Hypothalamus (tissue), 51 donors: ENCODE measurements around the gene KIAA2012.

Source experiments
- DNase-seq, 51 donors: peaks; one replicate each; lab custom pipeline; 2025; lab: John Stamatoyannopoulos, UW

The KIAA2012 gene

GRCh38 chr2:202072737-202073401, at the start of gene KIAA2012:
Gene KIAA2012 (plus strand): TSS chr2:202073255. CDS start chr2:202073628, 373 bp downstream.
- DNase-seq, result peak in 13 of 51 donors; percentile 4 to 46 (median 19)

DNA sequence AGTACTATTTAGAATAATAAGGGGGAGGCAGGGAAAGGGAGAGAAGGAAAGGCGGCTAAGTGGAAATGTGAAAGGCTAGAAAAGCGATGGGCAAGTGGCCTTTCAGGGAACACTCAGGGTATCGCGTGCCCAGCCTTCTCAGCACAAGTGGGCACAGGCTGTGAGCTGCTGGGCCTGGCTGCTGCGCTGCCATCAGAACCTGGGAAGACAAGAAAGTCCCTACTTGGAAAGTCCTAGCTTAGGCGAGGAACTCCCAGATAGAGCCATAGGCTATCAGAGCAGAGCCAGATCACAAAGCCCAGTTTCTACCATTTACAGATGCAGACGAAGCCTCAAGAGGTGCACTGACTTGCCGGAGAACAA, 49.2 kb upstream of the KIAA2012 start:
- DNase-seq, result no peak

GRCh38 chr2:202024871-202025270, 48.2 kb upstream of the KIAA2012 start:
- no peak for DNase-seq

GRCh38 chr2:202025816-202026215, 47.2 kb upstream of the KIAA2012 start:
- no peak for DNase-seq

GRCh38 chr2:202026507-202026906, 46.5 kb upstream of the KIAA2012 start:
- no peak for DNase-seq

- DNase-seq, result no peak
These were observed 42.4 kb upstream of the KIAA2012 start for GRCh38 chr2:202030691-202031090.

- DNase-seq, result no peak
These were observed 41.7 kb upstream of the KIAA2012 start for GRCh38 chr2:202031246-202031951.

GRCh38 chr2:202032846-202033316, 40.2 kb upstream of the KIAA2012 start:
- DNase-seq, result peak in 22 of 51 donors; percentile 21 to 73 (median 42)

GRCh38 chr2:202033317-202034248, 39.5 kb upstream of the KIAA2012 start, which contains the start of gene FZD7:
Gene FZD7 (plus strand): TSS chr2:202033855. CDS start chr2:202034648, 793 bp downstream.
- DNase-seq, result peak in 50 of 51 donors; percentile 31 to 89 (median 72)

- peak in 2 of 51 donors; percentile 13 to 16 for DNase-seq
These were observed 38.6 kb upstream of the KIAA2012 start for GRCh38 chr2:202034249-202035088.

DNA sequence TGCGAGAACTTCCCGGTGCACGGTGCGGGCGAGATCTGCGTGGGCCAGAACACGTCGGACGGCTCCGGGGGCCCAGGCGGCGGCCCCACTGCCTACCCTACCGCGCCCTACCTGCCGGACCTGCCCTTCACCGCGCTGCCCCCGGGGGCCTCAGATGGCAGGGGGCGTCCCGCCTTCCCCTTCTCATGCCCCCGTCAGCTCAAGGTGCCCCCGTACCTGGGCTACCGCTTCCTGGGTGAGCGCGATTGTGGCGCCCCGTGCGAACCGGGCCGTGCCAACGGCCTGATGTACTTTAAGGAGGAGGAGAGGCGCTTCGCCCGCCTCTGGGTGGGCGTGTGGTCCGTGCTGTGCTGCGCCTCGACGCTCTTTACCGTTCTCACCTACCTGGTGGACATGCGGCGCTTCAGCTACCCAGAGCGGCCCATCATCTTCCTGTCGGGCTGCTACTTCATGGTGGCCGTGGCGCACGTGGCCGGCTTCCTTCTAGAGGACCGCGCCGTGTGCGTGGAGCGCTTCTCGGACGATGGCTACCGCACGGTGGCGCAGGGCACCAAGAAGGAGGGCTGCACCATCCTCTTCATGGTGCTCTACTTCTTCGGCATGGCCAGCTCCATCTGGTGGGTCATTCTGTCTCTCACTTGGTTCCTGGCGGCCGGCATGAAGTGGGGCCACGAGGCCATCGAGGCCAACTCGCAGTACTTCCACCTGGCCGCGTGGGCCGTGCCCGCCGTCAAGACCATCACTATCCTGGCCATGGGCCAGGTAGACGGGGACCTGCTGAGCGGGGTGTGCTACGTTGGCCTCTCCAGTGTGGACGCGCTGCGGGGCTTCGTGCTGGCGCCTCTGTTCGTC, 37.7 kb upstream of the KIAA2012 start:
- DNase-seq, result peak in 19 of 51 donors; percentile 3 to 41 (median 17)

DNA sequence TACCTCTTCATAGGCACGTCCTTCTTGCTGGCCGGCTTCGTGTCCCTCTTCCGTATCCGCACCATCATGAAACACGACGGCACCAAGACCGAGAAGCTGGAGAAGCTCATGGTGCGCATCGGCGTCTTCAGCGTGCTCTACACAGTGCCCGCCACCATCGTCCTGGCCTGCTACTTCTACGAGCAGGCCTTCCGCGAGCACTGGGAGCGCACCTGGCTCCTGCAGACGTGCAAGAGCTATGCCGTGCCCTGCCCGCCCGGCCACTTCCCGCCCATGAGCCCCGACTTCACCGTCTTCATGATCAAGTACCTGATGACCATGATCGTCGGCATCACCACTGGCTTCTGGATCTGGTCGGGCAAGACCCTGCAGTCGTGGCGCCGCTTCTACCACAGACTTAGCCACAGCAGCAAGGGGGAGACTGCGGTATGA, 37.1 kb upstream of the KIAA2012 start:
- no peak for DNase-seq

- DNase-seq, result peak in 1 of 51 donors; percentile 8
These were observed 36.4 kb upstream of the KIAA2012 start for GRCh38 chr2:202036601-202037037.

DNA sequence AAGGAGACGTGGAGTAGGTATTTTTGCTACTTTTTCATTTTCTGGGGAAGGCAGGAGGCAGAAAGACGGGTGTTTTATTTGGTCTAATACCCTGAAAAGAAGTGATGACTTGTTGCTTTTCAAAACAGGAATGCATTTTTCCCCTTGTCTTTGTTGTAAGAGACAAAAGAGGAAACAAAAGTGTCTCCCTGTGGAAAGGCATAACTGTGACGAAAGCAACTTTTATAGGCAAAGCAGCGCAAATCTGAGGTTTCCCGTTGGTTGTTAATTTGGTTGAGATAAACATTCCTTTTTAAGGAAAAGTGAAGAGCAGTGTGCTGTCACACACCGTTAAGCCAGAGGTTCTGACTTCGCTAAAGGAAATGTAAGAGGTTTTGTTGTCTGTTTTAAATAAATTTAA, 36.0 kb upstream of the KIAA2012 start:
- DNase-seq, result no peak

- DNase-seq, result peak in 1 of 51 donors; percentile 3
These were observed 34.4 kb upstream of the KIAA2012 start for GRCh38 chr2:202038471-202039277.

GRCh38 chr2:202039278-202040078, 33.6 kb upstream of the KIAA2012 start:
- no peak for DNase-seq
